Measurements from ENCODE around the gene ANXA3.

DNA sequence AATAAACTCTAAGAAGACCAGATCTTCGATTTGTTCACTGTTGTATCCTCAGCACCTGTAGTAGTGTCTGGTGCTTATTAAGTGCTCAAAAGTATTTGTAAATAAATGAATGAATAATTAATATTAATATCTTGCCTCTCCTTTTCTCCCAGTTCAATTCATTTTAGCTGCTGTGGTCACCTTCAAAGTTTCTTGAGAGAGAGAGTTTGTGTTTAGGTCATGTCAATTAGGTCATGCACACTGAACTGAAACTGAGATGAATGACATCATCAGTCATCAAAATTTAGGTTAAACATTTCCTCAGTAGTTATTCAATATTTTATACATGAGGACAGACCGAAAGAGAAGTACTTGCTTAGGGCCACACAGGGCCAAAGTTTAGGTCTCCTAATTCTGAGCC, 73.5 kb downstream of the ANXA3 start:
- TF ChIP-seq POLR2AphosphoS5 (IDR thresholded peaks at IDR 0.05) (no peak), POLR2A (IDR thresholded peaks at IDR 0.05) (no peak)
- TF ChIP-seq, protein P1, sequence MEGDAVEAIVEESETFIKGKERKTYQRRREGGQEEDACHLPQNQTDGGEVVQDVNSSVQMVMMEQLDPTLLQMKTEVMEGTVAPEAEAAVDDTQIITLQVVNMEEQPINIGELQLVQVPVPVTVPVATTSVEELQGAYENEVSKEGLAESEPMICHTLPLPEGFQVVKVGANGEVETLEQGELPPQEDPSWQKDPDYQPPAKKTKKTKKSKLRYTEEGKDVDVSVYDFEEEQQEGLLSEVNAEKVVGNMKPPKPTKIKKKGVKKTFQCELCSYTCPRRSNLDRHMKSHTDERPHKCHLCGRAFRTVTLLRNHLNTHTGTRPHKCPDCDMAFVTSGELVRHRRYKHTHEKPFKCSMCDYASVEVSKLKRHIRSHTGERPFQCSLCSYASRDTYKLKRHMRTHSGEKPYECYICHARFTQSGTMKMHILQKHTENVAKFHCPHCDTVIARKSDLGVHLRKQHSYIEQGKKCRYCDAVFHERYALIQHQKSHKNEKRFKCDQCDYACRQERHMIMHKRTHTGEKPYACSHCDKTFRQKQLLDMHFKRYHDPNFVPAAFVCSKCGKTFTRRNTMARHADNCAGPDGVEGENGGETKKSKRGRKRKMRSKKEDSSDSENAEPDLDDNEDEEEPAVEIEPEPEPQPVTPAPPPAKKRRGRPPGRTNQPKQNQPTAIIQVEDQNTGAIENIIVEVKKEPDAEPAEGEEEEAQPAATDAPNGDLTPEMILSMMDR (IDR thresholded peaks at IDR 0.05): no peak

Measured in breast epithelium (tissue), 3 donors.